T follicular helper cell (primary cell): ENCODE data around the gene MT3.
A peak's percentile ranks its signal among the peaks of the same experiment; 100 is the strongest.
"Not testable (repeated sequence)": the region's sequence is repeated elsewhere in the genome, so short reads cannot be mapped to it uniquely, and the experiment has no call there.

ENCODE experiments used
- DNase-seq: peaks from one replicate; pipeline ENCODE4 v3.0.0-alpha.2; 2020; ENCODE audit warnings: low read depth

The MT3 gene

DNA sequence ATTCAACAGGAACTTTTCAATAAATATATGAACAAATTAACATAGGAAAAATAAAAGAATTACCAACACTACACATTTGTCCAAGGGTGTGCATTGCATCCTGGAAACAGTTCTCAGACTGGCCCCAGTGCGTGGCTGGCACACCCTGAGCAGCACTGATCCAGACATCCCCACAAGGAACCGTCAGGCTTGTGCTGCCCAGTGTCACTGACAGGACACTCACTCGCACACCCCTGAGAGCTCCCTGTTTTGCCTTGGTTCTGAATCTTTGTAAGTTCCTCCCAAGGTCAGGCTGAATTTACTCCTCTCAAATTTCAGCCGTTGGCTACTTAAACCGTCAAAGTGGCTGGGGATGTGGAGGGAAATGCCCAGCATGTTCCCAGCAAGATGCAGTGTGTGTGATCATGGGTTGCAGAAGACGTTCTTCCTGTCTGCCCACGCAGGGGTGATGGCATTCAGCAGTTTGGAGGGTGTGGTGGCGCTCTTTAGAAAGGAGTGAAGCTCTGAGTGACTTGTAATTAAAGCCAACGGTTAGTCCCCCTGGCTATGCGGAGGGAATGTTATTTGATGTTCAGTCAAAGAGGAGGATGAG lies 20.8 kb downstream of the MT3 start:
- DNase-seq = peak; percentile 52

DNA sequence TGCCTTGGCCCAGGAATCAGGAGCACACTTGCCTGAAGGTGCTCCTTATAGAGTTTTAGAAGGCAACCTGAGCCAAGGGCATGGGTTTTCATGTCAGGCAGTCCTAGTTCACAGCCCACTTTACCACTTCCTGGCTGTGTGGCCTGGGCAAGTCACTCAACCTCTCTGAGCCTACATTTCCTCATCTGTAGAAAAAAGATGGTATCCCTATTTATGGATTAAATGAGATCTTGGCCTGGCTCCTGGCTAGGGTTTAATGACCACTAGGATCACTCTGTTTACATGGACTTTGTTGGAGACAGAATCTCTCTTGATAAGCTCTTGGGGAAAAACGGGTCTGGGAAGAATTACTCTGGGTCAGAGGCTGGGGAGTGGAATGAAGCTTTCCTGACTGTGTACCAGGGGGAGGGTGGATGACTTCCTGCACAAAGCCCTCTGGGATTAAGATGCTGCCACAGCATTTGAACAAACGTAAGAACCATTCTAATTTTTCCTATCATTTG lies 21.3 kb downstream of the MT3 start:
- DNase-seq = no peak

DNA sequence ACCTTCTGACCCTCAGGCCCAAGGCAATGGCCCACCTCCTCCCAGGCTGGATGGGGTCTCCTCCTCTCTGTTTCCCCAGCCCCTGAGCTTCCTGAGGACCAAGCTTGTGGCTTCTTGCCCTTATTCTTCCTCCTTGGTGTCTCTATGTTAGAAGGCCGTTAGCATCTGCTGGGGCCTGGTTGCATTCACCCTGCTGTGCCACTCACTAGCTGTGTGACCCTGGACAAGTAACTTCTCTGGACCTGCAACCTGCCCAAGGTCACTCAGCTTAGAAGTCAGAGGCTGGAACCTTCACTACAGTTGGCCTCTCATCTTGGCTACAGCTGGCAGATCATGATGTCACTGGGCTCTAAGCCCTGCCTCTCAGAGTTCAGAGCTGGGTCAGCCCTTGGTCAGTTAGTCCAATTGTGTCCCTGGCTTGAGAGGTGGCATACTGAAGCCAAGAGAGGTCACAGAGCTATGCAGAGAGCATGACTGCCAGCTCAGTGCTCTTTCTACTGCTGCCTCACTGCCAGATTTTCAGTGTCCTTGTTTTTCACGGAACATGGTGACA lies 22.0 kb downstream of the MT3 start:
- DNase-seq = no peak

DNA sequence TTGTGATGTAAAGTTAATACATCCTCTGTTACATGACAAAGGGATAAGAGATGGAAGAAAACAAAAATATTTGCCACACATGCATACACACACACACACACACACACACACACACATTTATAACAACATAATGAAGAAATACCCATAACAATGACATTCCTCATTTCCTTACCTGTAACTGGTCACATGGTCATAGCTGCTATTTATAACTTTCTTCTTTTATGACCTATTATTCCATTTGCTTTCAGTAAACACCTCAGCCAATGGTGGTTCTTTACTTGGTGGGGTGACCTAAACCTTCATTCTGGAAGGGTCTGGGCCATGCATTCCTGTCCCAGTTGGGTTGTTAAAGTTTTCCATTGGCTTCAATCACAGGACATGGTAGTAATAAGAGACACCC lies 24.4 kb downstream of the MT3 start:
- no peak for DNase-seq

DNA sequence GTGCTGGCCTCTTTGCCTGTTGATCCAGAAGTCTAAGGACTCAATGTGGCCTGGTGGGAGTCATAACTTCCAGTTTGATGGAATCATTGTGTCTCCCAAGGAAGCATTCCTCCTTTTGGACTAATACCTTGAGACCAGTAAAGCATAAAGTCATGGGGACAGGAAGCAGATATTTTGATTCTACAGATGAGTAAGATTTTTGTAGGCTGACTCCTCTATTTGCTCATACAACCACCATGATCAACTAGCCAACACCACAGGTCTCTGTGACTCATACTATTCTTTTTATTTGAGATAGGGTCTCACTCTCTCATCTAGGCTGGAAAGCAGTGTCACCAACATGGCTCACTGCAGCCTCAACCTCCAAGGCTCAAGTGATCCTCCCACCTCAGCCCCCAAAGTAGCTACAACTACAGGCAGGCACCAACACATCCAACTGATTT lies 25.2 kb downstream of the MT3 start:
- no peak for DNase-seq

DNA sequence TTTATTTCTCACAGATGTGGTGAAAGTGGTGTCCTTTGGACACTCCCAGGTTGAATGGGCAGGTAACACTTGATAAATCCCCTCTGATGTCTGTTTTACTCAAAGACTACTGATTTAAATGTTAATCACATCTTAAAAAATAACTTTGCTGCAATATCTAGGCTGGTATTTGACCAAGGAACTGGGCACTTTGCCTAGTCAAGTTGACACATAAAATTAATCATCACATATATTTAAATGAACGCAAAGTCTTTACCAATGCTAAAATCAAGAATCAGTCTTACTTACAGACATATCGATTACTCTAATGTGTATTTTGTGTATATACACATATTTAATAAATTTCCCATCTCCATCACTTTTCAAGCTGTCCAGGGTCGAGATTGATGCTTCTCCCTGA lies 26.0 kb downstream of the MT3 start:
- no peak for DNase-seq

DNA sequence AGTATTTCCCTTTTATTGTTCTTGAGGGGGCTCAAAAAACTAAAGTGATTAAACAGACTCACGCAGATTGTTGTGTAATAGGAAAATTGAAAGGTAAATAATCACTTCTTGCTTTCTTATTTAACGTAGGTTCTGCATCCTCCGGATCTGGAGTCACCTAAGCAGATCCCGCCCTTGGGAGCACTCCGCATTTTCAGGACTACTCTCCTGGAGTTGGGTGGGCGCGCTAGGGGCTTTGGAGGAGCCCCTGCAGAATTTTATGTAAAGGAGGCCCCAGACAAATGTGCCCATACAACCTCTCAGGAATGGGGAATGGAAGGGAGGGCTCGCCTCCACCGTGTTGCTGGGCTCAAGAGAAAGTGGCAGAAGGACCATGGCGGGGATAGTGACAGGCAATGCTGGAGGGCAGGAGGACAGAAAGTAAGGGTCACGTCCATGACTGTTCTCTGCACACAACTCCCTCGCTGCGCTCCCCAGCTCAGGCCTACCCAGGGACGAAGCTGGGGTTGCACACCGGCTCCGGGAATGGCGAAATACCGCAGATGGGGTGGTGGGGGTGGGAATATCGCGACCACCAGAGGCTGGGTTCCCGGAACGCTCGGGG lies 27.4 kb downstream of the MT3 start:
- no peak for DNase-seq

DNA sequence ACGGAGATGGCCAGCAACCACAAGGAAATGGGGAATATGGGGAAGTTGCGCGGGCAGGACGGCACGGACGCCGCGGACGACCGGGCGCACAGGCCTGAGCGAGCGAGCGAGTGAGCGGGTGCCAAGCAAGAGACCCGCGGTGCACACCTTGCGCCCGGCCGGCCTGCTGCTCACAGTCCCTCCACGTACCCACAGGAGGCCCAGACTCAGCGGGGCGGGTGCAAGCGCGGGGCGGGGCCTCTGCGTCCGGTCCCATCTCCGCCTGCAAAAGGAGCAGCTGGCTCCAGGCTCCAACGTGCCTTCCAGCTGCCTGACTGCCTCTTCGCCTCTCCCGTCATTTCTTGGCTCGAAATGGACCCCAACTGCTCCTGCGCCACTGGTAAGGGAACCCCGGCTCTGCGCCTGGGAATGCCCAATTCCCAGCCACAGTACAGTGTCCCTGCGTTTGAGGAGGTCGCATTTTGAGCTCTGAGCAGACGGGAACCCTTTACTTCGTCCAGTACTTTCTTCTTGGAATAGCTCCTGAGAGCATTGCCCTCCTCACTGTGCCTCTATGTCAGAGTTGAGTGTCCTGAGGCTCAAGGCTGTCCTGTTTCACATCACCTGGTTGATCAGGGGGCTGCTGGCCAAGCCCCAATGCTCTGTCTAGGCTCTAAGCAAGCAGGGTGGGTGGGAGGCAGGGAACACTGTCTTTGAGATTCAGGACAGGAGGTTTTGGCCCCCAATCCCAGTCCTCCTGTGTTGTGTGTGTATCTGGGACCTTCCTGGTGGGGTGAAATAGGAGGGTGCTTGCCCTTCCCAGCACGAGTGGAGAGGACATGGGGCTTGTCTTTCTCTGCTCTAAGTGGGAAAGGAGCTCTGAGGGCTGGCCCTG lies 28.1 kb downstream of the MT3 start:
- DNase-seq = peak; percentile 39

DNA sequence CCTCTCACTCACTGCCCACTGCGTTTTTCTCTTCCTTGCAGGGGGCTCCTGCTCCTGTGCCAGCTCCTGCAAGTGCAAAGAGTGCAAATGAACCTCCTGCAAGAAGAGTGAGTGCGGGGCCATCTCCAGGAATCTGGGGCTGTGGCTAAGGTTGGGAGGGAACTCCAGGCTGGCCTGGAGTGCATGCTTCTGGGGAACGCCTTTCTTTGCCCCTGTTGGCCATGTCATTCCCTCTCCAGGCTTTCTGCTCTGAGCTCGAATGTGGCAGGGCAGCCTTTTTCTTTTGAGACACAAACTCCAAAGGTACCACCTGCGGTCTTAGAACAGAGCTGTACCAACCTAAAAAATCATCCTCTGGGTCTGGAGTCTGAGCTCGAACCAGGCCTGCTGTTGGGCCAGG lies 28.8 kb downstream of the MT3 start:
- no peak for DNase-seq

DNA sequence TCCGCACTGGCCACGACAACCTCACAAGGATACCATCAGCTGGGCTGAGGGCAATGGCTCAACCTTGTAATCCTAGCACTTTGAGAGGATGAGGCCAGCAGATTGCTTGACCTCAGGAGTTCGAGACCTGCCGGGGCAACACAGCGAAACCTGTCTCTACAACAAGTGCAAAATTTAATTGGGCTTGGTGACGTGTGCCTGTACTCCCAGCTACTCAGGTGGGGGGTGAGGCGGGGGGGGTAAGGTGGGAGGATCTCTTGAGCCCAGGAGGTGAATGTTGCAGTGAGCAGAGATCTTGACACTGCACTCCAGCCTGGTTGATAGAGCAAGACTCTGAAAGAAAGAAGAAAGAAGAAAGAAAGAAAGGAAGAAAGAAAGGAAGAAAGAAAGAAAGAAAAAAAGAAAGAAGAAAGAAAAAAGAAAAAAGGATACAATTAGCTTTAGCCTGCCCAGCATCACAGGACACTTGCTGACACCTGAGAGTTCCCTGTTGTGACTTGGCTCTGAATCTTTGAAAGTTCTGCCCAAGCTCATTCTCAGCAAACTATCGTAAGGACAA lies 31.1 kb downstream of the MT3 start:
- no peak for DNase-seq

DNA sequence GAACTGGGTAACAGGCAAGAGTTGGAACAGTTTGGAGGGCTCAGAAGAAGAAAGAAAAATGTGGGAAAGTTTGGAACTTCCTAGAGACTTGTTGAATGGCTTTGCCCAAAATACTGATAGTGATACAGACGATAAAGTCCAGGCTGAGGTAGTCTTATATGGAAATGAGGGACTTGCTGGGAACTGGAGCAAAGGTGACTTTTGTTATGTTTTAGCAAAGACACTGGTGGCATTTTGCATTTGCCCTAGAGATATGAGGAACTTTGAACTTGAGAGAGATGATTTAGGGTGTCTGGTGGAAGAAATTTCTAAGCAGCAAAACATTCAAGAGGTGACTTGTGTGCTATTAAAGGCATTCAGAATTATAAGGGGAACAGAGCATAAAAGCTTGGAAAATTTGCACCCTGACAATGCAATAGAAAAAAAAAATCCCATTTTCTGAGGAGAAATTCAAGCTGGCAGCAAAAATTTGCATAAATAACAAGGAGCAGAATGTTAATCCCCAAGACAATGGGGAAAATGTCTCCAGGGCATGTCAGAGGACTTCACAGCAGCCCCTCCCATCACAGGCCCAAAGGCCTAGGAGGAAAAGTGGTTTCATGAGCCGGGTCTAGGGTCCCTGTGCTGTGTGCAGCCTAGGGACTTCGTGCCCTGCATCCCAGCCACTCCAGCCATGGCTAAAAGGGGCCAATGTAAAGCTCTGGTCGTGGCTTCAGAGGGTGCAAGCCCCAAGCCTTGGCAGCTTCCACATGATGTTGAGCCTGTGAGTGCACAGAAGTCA lies 32.5 kb downstream of the MT3 start:
- not testable (repeated sequence) for DNase-seq

DNA sequence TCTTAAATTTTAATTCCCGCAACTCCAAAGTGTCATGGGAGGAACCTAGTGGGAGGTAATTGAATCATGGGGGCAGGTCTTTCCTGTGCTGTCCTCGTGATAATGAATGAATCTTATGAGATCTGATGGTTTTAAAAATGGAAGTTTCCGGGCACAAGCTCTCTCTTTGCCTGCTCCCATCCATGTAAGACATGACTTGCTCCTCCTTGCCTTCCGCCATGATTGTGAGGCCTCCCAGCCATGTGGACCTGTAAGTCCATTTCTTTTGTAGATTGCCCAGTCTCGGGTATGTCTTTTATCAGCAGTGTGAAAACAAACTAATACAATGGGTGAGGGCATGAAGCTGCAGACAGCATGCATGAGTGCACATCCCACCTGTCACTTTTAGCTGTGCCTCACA lies 33.9 kb downstream of the MT3 start:
- DNase-seq = not testable (repeated sequence)

DNA sequence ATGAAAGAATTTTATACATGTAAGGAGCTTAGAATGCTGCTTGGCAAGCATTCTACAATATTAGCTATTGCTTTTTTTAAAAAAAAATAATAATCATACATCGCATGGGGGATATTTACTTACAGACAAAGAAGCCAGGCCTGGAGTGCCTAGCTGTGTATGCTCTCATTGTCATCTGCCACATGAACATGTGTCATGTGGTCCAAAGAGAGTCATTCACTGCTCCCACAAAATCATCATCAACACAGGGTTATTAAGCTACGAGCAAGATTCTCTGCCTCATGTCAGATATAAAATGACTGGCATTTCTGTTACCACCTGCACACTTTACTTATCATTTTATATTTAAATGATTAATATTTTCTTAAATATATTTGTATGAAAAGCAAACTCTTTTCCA lies 34.3 kb downstream of the MT3 start:
- DNase-seq = no peak

DNA sequence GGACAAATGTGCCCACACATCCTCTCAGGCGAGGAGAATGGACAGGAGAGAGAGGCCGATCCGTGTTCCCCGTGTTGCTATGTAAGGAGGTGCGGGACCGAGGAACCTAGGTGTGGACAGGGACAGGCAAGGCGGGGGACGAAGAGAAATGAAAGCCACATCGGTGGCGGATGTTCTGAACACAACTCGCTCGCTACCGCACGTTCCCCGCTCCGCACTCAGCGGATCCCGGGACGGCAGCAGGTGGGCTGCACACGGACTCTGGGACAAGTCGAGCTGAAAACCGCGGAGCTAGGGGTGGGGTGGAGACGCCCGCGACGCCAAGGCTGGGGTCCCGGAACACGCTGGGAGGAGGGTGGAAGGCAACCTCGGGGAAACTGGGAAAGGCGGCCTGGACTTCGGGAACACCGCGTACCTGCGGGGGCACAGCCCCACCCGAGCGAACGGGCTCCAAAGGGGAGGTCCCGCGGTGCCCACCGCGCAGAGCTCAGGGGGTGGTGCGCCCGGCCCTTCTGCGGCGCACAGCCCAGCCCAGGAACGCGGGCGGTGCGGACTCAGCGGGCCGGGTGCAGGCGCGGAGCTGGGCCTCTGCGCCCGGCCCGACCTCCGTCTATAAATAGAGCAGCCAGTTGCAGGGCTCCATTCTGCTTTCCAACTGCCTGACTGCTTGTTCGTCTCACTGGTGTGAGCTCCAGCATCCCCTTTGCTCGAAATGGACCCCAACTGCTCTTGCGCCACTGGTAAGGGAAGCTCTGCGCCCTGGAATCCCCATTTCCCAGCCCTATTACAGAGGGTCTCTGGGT lies 36.0 kb downstream of the MT3 start, which contains the start of gene MT1E:
TSS of gene MT1E (plus strand) at position 642 of the 803 bp plus-strand sequence. CDS start at position 713, 71 bp downstream.
- no peak for DNase-seq

DNA sequence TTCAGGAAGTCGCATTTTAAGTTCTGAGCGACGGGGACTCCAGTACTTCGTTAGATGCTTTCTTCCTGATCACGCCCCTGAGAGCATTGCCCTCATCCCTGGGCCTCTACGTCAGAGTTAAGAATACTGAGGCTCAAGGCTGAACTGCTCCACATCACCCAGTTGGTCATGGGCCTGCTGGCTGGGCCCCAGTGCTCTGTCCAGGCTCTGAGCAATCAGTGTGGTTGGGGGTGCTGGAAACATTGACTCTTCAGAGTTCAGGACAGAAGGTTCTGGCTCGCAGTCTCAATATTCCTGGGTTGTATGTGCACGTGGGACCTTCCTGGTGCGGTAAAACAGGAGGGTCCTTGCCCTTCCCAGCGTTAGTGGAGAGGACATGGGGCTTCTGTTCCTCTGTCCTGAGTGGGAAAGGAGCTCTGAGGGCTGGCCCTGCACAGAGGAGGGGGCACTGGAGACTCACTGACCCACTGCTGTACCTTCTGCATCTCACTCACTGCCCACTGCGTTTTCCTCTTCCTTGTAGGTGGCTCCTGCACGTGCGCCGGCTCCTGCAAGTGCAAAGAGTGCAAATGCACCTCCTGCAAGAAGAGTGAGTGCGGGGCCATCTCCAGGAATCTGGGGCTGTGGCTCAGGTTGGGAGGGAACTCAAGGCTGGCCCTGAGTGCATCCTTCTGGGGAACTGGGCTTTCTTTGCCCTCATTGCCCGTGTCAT lies 36.8 kb downstream of the MT3 start:
- DNase-seq = no peak

DNA sequence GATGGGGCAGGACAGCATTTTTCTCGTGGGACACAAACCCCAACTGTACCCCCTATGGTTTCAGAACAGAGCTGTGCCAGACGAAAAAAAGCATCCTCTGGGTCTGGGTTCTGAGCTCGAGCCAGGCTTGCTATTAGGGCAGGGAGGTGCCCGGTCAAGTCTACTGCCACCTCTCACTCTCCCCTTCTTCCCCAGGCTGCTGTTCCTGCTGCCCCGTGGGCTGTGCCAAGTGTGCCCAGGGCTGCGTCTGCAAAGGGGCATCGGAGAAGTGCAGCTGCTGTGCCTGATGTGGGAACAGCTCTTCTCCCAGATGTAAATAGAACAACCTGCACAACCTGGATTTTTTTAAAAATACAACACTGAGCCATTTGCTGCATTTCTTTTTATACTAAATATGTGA lies 37.4 kb downstream of the MT3 start:
- DNase-seq = no peak

DNA sequence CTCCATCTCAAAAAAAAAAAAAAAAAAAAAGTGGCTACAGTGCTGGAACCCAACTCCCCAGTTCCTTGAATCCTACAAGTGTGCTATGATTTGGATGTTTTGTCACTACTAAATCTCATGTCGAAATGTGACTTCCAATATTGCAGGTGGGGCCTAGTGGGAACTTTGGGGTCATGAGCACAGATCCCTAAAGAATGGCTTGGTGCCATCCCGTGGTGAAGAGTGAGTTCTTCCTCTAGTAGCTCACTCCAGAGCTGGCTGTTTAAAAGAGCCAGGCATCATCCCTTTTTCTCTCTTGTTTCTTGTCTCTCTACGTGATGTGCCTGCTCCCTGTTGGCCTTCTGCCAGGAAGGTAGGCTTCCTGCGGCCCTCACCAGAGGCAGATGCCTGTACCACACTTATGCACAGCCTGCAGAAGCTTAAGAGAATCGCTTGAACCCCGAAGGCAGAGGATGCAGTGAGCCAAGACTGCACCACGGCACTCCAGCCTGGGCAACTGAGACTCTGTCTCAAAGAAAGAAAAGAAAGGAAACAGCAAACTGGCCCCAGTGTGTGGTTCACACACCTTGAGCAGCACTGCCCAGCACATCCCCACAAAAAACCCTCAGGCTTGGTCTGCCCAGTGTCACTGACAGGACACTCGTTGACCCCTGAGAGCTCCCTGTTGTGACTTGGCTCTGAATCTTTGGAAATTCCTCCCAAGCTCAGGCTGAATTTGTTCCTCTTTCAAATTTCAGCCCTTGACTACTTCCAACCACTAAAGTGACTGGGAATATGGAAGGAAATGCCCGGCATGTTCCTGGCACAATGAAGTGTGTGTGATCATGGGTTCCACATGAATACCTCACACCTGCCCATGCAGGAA lies 39.4 kb downstream of the MT3 start:
- no peak for DNase-seq

DNA sequence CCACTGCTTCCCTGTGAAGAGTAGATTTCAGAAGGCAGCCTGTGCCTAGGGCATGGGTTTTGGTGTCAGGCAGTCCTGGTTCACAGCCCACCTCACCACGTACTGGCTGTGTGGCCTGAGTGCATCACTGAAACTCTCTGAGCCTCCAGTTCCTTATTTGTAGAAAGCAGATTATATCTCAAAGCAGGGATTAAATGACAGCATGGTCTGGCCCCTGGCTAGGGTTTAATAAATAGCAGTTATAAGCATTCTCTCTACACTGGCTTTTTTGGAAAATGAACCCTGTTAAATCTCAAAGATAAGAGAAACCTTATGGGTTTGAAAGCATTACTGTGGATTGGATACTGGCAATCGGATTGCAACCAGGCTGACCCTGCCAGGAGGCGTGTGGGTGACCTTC lies 40.2 kb downstream of the MT3 start:
- no peak for DNase-seq

DNA sequence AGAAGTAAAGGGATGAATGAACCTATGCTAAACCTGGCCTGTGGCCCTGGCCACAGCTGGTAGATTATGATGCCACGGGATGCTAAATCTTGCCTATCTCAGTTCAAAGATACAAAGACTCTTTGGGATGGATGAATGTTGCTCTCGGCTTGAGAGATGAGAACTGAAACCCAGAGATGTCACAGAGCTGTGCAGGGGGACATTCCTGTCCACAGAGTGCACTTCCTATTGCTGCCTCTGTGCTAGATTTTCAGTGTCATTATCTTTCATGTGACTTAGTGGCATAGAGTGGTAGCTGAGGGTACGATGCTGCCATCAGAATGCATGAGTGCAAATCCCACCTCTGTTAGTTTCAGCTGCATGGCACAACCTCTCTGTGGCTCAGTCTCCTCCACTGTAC lies 40.8 kb downstream of the MT3 start:
- no peak for DNase-seq
